OCI-LY3 (cell line): ENCODE measurements around the gene MYCN.

ENCODE experiments used
- CTCF ChIP-seq: fragments of 200-600, 300-600 bp; sonication (generic); IDR thresholded peaks from 2 replicates; pipeline ENCODE4 v1.5.1; 2014; ENCODE audit warnings: antibody characterized with exemption, low read length, low read depth
- EZH2phosphoT487 ChIP-seq: fragments of 200-600 bp; shearing (Covaris generic); IDR thresholded peaks from 2 replicates; pipeline ENCODE4 v1.6.1; 2018; ENCODE audit warnings: antibody characterized with exemption, mixed run types, low read depth

GRCh38 chr2:15949551-15949950 lies 9.2 kb downstream of the MYCN start:
- no peak for TF ChIP-seq CTCF
- TF ChIP-seq EZH2phosphoT487, result no peak
